Lower leg skin (tissue), 3 donors: ENCODE data around the gene DLG2.
"Not testable (repeated sequence)": the region's sequence is repeated elsewhere in the genome, so short reads cannot be mapped to it uniquely, and the experiment has no call there.

Experiments
- POLR2A ChIP-seq, 2 donors: fragments of 450-650 bp; IDR thresholded peaks; one replicate each; pipeline ENCODE4 v1.6.1; 2016 to 2017; ENCODE audit warnings: antibody characterized with exemption in 2 of 2, mild to moderate bottlenecking in 1 of 2, moderate library complexity in 1 of 2
- TF ChIP-seq, protein P1 (sequence below), 3 donors: fragments of 450-650 bp; IDR thresholded peaks; one replicate each; pipeline ENCODE4 v1.5.1; 2016; ENCODE audit warnings: antibody characterized with exemption in 3 of 3, mild to moderate bottlenecking in 3 of 3, moderate library complexity in 2 of 3

DNA sequence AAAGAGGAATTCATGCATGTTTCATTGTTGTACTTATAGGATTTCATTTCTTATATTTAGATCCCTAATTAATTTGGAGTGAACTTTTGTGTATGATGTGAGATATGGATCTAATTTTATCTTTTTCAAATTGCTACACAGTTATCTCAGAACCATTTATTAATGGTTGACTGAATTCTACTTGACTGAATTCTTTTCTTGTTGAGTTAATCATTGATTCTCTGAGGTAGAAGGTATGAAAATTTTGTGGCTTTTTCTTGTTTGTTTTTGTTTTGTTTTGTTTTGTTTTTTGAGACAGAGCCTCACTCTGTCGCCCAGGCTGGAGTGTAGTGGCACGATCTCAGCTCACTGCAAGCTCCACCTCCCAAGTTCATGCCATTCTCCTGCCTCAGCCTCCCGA is 286.3 kb downstream of the DLG2 start:
- TF ChIP-seq POLR2A (IDR thresholded peaks at IDR 0.05): not testable (repeated sequence)
- TF ChIP-seq, protein P1, sequence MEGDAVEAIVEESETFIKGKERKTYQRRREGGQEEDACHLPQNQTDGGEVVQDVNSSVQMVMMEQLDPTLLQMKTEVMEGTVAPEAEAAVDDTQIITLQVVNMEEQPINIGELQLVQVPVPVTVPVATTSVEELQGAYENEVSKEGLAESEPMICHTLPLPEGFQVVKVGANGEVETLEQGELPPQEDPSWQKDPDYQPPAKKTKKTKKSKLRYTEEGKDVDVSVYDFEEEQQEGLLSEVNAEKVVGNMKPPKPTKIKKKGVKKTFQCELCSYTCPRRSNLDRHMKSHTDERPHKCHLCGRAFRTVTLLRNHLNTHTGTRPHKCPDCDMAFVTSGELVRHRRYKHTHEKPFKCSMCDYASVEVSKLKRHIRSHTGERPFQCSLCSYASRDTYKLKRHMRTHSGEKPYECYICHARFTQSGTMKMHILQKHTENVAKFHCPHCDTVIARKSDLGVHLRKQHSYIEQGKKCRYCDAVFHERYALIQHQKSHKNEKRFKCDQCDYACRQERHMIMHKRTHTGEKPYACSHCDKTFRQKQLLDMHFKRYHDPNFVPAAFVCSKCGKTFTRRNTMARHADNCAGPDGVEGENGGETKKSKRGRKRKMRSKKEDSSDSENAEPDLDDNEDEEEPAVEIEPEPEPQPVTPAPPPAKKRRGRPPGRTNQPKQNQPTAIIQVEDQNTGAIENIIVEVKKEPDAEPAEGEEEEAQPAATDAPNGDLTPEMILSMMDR (IDR thresholded peaks at IDR 0.05): not testable (repeated sequence)
